Panc1 (cell line): Measurements from ENCODE around the gene C2CD2. TPM values are rescaled to one million over a fixed set of nuclear protein-coding genes. Genes with fewer than 3 reads are reported as not detected.

Experiments used
- ATAC-seq: fragments of 200-7000 bp; cut with Tn5 transposase; 2 replicates; pipeline ENCODE4 v1.9.1; 2020; ENCODE audit warnings: mild to moderate bottlenecking, moderate library complexity
- BruUV-seq: library from RNA; stranded (reverse); fragments of 400-500 nt; replicated peaks from 2 replicates; lab custom pipeline; 2021; lab: Mats Ljungman, UMichigan
- CTCF ChIA-PET: fragments of 300-600 bp; sonication (Branson Sonifier 250); formaldehyde crosslinking; loops from one replicate; lab custom pipeline; 2022; ENCODE audit warnings: antibody characterized with exemption; lab: Charles Lee
- POLR2A ChIA-PET: fragments of 300-600 bp; sonication (Branson Sonifier 250); formaldehyde crosslinking; loops from one replicate; lab custom pipeline; 2022; ENCODE audit warnings: antibody characterized with exemption; lab: Charles Lee
- DNase-seq: peaks from one replicate; pipeline ENCODE4 v3.0.0-alpha.2; 2010; ENCODE audit warnings: low read depth, low spot score
- H3K27ac ChIP-seq: 2 replicates; pipeline ENCODE4 v1.5.1; 2011; ENCODE audit warnings: mild to moderate bottlenecking, low read length, inconsistent platforms
- H3K27me3 ChIP-seq: fragments of 200-500 bp; sonication (Bioruptor generic); 2 replicates; pipeline ENCODE4 v1.6.0; 2014; ENCODE audit warnings: low read length, inconsistent platforms; ENCODE audit not compliant: control insufficient read depth, insufficient read depth
- H3K36me3 ChIP-seq: fragments of 200-500 bp; sonication (Bioruptor generic); 2 replicates; pipeline ENCODE4 v1.5.1; 2014; ENCODE audit warnings: inconsistent platforms, mild to moderate bottlenecking, low read length, moderate library complexity; ENCODE audit not compliant: control insufficient read depth, insufficient read depth
- H3K4me1 ChIP-seq: 2 replicates; pipeline ENCODE4 v1.5.1; 2011; ENCODE audit warnings: inconsistent platforms, mild to moderate bottlenecking, low read length, moderate library complexity; ENCODE audit not compliant: control insufficient read depth, insufficient read depth
- H3K4me3 ChIP-seq, 2 experiments: 2 replicates each; pipeline ENCODE4 v1.5.1; 2011 to 2012; ENCODE audit warnings: low read depth in 2 of 2, low read length in 2 of 2, mild to moderate bottlenecking in 2 of 2, inconsistent platforms in 1 of 2, moderate library complexity in 1 of 2
- H3K9me3 ChIP-seq: fragments of 200-500 bp; sonication (Bioruptor generic); 2 replicates; pipeline ENCODE4 v1.5.1; 2014; ENCODE audit warnings: low read depth, mild to moderate bottlenecking, inconsistent platforms, low read length, moderate library complexity; ENCODE audit not compliant: control insufficient read depth, insufficient read depth
- POLR2AphosphoS5 ChIP-seq: IDR thresholded peaks from 2 replicates; pipeline ENCODE4 v1.6.1; 2012; ENCODE audit warnings: mild to moderate bottlenecking, low read depth, low read length, moderate library complexity
- REST ChIP-seq, 2 experiments: IDR thresholded peaks; 2 replicates each; pipeline ENCODE4 v1.6.1; 2011 to 2012; ENCODE audit warnings: low read depth in 2 of 2, control low read depth in 1 of 2, low read length in 1 of 2, mild to moderate bottlenecking in 1 of 2, moderate library complexity in 1 of 2; ENCODE audit not compliant: insufficient read depth in 1 of 2
- SIN3A ChIP-seq: IDR thresholded peaks from 2 replicates; pipeline ENCODE4 v1.6.1; 2012; ENCODE audit warnings: low read depth, mild to moderate bottlenecking, low read length, moderate library complexity, borderline replicate concordance; ENCODE audit not compliant: insufficient read depth
- TCF7L2 ChIP-seq: IDR thresholded peaks from 2 replicates; pipeline ENCODE4 v1.6.1; 2011; ENCODE audit warnings: mild to moderate bottlenecking, low read depth, low read length, inconsistent platforms
- in situ Hi-C: cut with HindIII; loops from 2 replicates; pipeline ENCODE4 v1.10.0; 2016; ENCODE audit warnings: low sequenced_read_pairs, low pct_unique_long_range_greater_than_20kb
- intact Hi-C: fragments of 100-400 bp; cut with micrococcal nuclease; formaldehyde crosslinking; loops from one replicate; pipeline ENCODE4 v1.10.0; 2022; ENCODE audit not compliant: unreplicated experiment
- total RNA-seq: library from RNA; stranded (reverse); gene quantifications from one replicate; pipeline ENCODE4 v1.2.1, GENCODE V29; 2021; ENCODE audit not compliant: unreplicated experiment
- TF ChIP-seq, protein P1 (sequence below): fragments of 450-650 bp; IDR thresholded peaks from 2 replicates; pipeline ENCODE4 v1.5.1; 2017; ENCODE audit warnings: mild to moderate bottlenecking

The C2CD2 gene
- total RNA-seq, 1 experiment from 2014 or later: 14.0 TPM

DNA sequence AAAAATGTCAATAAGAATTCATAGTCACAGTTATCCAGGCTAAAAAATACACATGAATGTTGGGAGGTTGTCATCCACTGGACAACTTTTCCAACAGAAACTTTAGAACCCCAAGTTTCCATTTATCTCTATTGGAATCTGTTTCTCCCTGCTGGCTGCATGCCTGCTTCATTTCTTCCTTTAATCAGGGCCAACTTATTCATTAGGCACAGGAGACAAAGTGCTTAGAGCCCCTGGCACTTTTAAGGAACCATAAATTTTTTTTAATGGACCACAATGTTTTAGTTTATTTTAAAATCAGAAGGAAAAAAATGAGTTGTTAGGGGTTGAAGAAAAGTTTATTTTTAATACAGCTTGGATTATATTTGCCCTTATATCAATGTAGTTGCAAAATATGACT, 26.7 kb upstream of the C2CD2 start:
- ATAC-seq: no peak
- no peak for TF ChIP-seq POLR2AphosphoS5
- in situ Hi-C loops: no loop called here

DNA sequence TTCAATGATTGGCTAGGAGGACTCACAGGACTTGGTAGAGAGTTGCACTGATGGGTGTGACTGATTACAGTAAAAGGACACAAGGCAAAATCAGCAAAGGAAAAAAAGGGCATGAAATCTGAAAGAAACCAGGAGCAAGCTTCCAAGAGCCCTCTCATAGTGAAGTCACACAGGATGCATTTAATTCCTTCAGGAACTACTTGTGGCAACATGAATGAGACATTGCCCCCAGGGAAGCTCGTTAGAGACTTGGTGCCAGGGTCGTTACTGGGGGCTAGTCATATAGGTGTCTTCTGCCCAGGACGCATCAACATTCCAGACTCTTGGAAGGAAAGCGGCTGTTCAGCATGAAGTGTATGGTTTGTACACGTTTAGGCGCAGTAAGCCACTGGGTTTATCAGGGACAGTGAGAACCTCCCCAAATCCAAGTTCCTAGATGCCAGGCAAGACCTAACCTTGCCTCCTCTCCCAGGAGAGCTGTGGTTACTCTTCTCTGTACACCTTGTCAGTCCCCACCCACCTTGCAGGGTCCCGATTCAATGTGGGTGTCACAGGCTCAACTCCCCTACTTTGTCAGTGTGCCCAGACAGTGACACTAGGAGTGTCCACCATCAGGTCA, 26.0 kb upstream of the C2CD2 start:
- no peak for ATAC-seq
- DNase-seq: no peak
- intact Hi-C loops: no loop called here
- H3K36me3 ChIP-seq: no peaks in the 10 kb centered on the region
- no peaks in the 10 kb centered on the region for H3K9me3 ChIP-seq
- in situ Hi-C loops: no loop called here
- no TSS peak for BruUV-seq
- CTCF ChIA-PET: no interaction called here
- H3K4me3 ChIP-seq: no peak overlapping the region
- H3K27ac ChIP-seq: no peak overlapping the region
- H3K4me1 ChIP-seq: no peaks in the 10 kb centered on the region
- H3K27me3 ChIP-seq: no peaks in the 10 kb centered on the region
- TF ChIP-seq, protein P1, sequence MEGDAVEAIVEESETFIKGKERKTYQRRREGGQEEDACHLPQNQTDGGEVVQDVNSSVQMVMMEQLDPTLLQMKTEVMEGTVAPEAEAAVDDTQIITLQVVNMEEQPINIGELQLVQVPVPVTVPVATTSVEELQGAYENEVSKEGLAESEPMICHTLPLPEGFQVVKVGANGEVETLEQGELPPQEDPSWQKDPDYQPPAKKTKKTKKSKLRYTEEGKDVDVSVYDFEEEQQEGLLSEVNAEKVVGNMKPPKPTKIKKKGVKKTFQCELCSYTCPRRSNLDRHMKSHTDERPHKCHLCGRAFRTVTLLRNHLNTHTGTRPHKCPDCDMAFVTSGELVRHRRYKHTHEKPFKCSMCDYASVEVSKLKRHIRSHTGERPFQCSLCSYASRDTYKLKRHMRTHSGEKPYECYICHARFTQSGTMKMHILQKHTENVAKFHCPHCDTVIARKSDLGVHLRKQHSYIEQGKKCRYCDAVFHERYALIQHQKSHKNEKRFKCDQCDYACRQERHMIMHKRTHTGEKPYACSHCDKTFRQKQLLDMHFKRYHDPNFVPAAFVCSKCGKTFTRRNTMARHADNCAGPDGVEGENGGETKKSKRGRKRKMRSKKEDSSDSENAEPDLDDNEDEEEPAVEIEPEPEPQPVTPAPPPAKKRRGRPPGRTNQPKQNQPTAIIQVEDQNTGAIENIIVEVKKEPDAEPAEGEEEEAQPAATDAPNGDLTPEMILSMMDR: no peak
- TF ChIP-seq POLR2AphosphoS5 (no peak), SIN3A (no peak), REST (IDR thresholded peaks at IDR 0.05; ENCODE audit: insufficient read depth in 1 of 2, low read depth in 2 of 2, low read length in 1 of 2) (no peak), TCF7L2 (no peak)
- POLR2A ChIA-PET: no interaction called here

More for the DNA sequence above, 26.7 kb upstream of the C2CD2 start:
- Histone ChIP-seq H3K27ac (no peak overlapping the region), H3K9me3 (no peaks in the 10 kb centered on the region), H3K27me3 (no peaks in the 10 kb centered on the region), H3K4me3 (no peak overlapping the region), H3K36me3 (no peaks in the 10 kb centered on the region), H3K4me1 (no peaks in the 10 kb centered on the region)
- no peak for DNase-seq
- no TSS peak for BruUV-seq
- intact Hi-C loops: no loop called here
- POLR2A ChIA-PET: no interaction called here
- CTCF ChIA-PET: no interaction called here

- CTCF ChIA-PET: no interaction called here
- BruUV-seq: no TSS peak
- ATAC-seq: no peak
Observed at GRCh38 chr21:41979335-41979734, 25.5 kb upstream of the C2CD2 start.

More at GRCh38 chr21:41979335-41979734, 25.5 kb upstream of the C2CD2 start:
- in situ Hi-C loops (no loop called here), intact Hi-C loops (no loop called here)
- H3K27ac ChIP-seq: no peak overlapping the region
- no peak overlapping the region for H3K4me3 ChIP-seq
- H3K4me1 ChIP-seq: no peaks in the 10 kb centered on the region
- no peaks in the 10 kb centered on the region for H3K9me3 ChIP-seq
- POLR2A ChIA-PET: no interaction called here
- no peak for DNase-seq
- no peaks in the 10 kb centered on the region for H3K27me3 ChIP-seq
- TF ChIP-seq REST (IDR thresholded peaks at IDR 0.05; ENCODE audit: insufficient read depth in 1 of 2, low read depth in 2 of 2, low read length in 1 of 2) (no peak), POLR2AphosphoS5 (no peak), SIN3A (no peak), TCF7L2 (no peak)
- TF ChIP-seq, protein P1: no peak
- H3K36me3 ChIP-seq: no peaks in the 10 kb centered on the region
